GM19438 (cell line): Measurements from ENCODE around the gene VAPA.

Experiments
- ATAC-seq: cut with Tn5 transposase; IDR thresholded peaks from one replicate; pipeline ENCODE4 v1.9.1; 2021; ENCODE audit warnings: low read depth; ENCODE audit not compliant: unreplicated experiment

The VAPA gene

GRCh38 chr18:9931146-9931545 is 17.3 kb downstream of the VAPA start:
- no peak for ATAC-seq

GRCh38 chr18:9931678-9932077 is 17.9 kb downstream of the VAPA start:
- ATAC-seq: no peak

- no peak for ATAC-seq
Observed at GRCh38 chr18:9933865-9934264, 20.0 kb downstream of the VAPA start.

- ATAC-seq: no peak
Observed at GRCh38 chr18:9934274-9934673, 20.5 kb downstream of the VAPA start.

- no peak for ATAC-seq
Observed at GRCh38 chr18:9941103-9941502, 27.3 kb downstream of the VAPA start.

- ATAC-seq: no peak
Observed at GRCh38 chr18:9941660-9942059, 27.8 kb downstream of the VAPA start.

GRCh38 chr18:9943311-9943710 is 29.5 kb downstream of the VAPA start:
- ATAC-seq: no peak

- ATAC-seq: no peak
Observed at GRCh38 chr18:9944805-9945204, 31.0 kb downstream of the VAPA start.

GRCh38 chr18:9946831-9947230 is 33.0 kb downstream of the VAPA start:
- no peak for ATAC-seq

GRCh38 chr18:9947248-9947647 is 33.4 kb downstream of the VAPA start:
- ATAC-seq: no peak

- no peak for ATAC-seq
Observed at GRCh38 chr18:9949315-9949714, 35.5 kb downstream of the VAPA start.

- no peak for ATAC-seq
Observed at GRCh38 chr18:9949861-9950260, 36.0 kb downstream of the VAPA start.

- ATAC-seq: no peak
Observed at GRCh38 chr18:9950289-9951016, 36.6 kb downstream of the VAPA start.

GRCh38 chr18:9951022-9951859 is 37.4 kb downstream of the VAPA start:
- no peak for ATAC-seq

GRCh38 chr18:9952633-9953416 is 39.0 kb downstream of the VAPA start:
- no peak for ATAC-seq

- ATAC-seq: no peak
Observed at GRCh38 chr18:9958861-9959399, 45.1 kb downstream of the VAPA start.

- no peak for ATAC-seq
Observed at GRCh38 chr18:9959564-9959963, 45.7 kb downstream of the VAPA start.

- ATAC-seq: no peak
Observed at GRCh38 chr18:9960258-9960904, 46.6 kb downstream of the VAPA start.

GRCh38 chr18:9961041-9961440 is 47.2 kb downstream of the VAPA start:
- no peak for ATAC-seq
